ENCODE data around the gene MAP3K4.

DNA sequence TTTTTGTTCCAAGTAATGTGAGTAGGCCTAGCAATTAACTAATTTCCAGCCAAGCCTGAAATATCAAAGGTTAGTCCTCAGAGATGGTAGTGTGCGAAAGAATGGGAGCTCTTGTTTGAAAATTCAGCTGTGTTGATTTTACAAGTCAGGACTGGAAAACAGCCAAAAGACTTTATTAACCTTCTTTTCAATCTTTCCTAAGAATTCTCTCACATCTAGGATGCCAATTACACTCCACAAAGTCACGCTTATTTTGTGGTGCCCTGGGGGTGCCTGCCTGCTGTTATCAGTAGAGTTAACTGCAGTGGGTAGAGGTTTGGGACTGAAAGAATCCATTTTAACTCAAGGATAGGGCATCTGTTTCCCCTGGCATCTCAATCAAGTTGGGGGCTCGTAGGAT, 30.7 kb upstream of the MAP3K4 start:
- peak; percentile 18; the same call in 1 of the 2 replicates for TF ChIP-seq POLR2AphosphoS5 (IDR thresholded peaks at IDR 0.05; ENCODE audit: borderline replicate concordance, low read depth, low read length)
- no peak for TF ChIP-seq EZH2 (IDR thresholded peaks at IDR 0.05)
